HepG2 (cell line): ENCODE results near the gene GRIN3B. TPM values are rescaled to one million over a fixed set of nuclear protein-coding genes. Genes with fewer than 3 reads are reported as not detected.

Experiments
- AGO2 ChIP-seq: fragments of 200-400 bp; formaldehyde crosslinking; optimal IDR thresholded peaks from 2 replicates; pipeline ENCODE3; 2017; ENCODE audit warnings: mild to moderate bottlenecking, low read depth, low read length, moderate library complexity
- FOXP1 ChIP-seq, 2 experiments: fragments of 450-650 bp in 1 of 2; IDR thresholded peaks; 2 replicates each; pipeline ENCODE4 v1.6.1; 2017 to 2018; ENCODE audit warnings: antibody characterized with exemption in 1 of 2
- HOXA5 ChIP-seq: sonication (generic); formaldehyde crosslinking; IDR thresholded peaks from 2 replicates; pipeline ENCODE4 v1.4.0; 2020; ENCODE audit warnings: missing genetic modification reagents
- MYNN ChIP-seq: sonication (generic); formaldehyde crosslinking; IDR thresholded peaks from 2 replicates; pipeline ENCODE4 v1.4.0; 2020; ENCODE audit warnings: mild to moderate bottlenecking, low read depth, missing genetic modification reagents
- RELA ChIP-seq: sonication (generic); formaldehyde crosslinking; IDR thresholded peaks from 2 replicates; pipeline ENCODE4 v1.4.0; 2020; ENCODE audit warnings: missing genetic modification reagents
- SMYD3 ChIP-seq: sonication (generic); formaldehyde crosslinking; IDR thresholded peaks from 2 replicates; pipeline ENCODE4 v1.8.1; 2023; ENCODE audit warnings: mild to moderate bottlenecking, missing genetic modification reagents
- SP4 ChIP-seq: sonication (generic); formaldehyde crosslinking; IDR thresholded peaks from 2 replicates; pipeline ENCODE4 v1.8.1; 2023; ENCODE audit warnings: mild to moderate bottlenecking, missing genetic modification reagents
- ZEB1 ChIP-seq: IDR thresholded peaks from 2 replicates; pipeline ENCODE4 v1.6.1; 2012; ENCODE audit warnings: mild to moderate bottlenecking, low read depth, inconsistent platforms; ENCODE audit not compliant: insufficient replicate concordance
- ZFP82 ChIP-seq: sonication (generic); formaldehyde crosslinking; IDR thresholded peaks from 2 replicates; pipeline ENCODE4 v1.5.1; 2020; ENCODE audit warnings: mild to moderate bottlenecking, missing genetic modification reagents, borderline replicate concordance
- ZNF20 ChIP-seq: sonication (generic); formaldehyde crosslinking; IDR thresholded peaks from 2 replicates; pipeline ENCODE4 v1.4.0; 2020; ENCODE audit warnings: mild to moderate bottlenecking, moderate library complexity, missing genetic modification reagents
- ZNF333 ChIP-seq: sonication (generic); formaldehyde crosslinking; IDR thresholded peaks from 2 replicates; pipeline ENCODE4 v1.4.0; 2020; ENCODE audit warnings: mild to moderate bottlenecking, missing genetic modification reagents, borderline replicate concordance
- ZNF530 ChIP-seq: sonication (generic); formaldehyde crosslinking; IDR thresholded peaks from 2 replicates; pipeline ENCODE4 v1.5.0; 2020; ENCODE audit warnings: low read depth, mild to moderate bottlenecking, missing genetic modification reagents
- ZNF768 ChIP-seq: sonication (generic); formaldehyde crosslinking; IDR thresholded peaks from 2 replicates; pipeline ENCODE4 v1.4.0; 2020; ENCODE audit warnings: missing genetic modification reagents
- polyA plus RNA-seq, 8 experiments: library from polyadenylated mRNA; depleted of rRNA in 3 of 8; stranded (reverse) in 7 of 8; unstranded in 1 of 8; fragments of >200 nt; fragmentation: Illumina TruSeq in 4 of 8; extraction: Trizol in 4 of 8; gene quantifications; 2 replicates each; pipeline versions ENCODE4 v1.2.1 to v1.2.3, GENCODE V29; 2011 to 2016; ENCODE audit warnings: low read depth in 4 of 8, missing spikeins in 1 of 8, mixed read lengths in 1 of 8; ENCODE audit not compliant: insufficient read depth in 1 of 8
- total RNA-seq, 5 experiments: library from RNA; depleted of rRNA; stranded (reverse); fragments of >200 nt; fragmentation: Illumina TruSeq; extraction: Trizol; gene quantifications; 2 replicates each; pipeline ENCODE4 v1.2.3, GENCODE V29; 2016; ENCODE audit warnings: low read depth in 1 of 5
- TF ChIP-seq, protein P1 (sequence below): sonication (generic); formaldehyde crosslinking; IDR thresholded peaks from 2 replicates; pipeline ENCODE4 v1.5.0; 2020; ENCODE audit warnings: mild to moderate bottlenecking, missing genetic modification reagents, borderline replicate concordance
- TF ChIP-seq, protein P2 (sequence below): sonication (generic); formaldehyde crosslinking; IDR thresholded peaks from 2 replicates; pipeline ENCODE4 v1.9.0; 2022; ENCODE audit warnings: low read depth, missing genetic modification reagents
- TF ChIP-seq, protein P3 (sequence below): sonication (generic); formaldehyde crosslinking; IDR thresholded peaks from 2 replicates; pipeline ENCODE4 v1.8.1; 2023; ENCODE audit warnings: missing genetic modification reagents, inconsistent platforms, borderline replicate concordance
- TF ChIP-seq, protein P4 (sequence below): sonication (generic); formaldehyde crosslinking; IDR thresholded peaks from 2 replicates; pipeline ENCODE4 v1.4.0; 2020; ENCODE audit warnings: missing genetic modification reagents

GRIN3B gene
- total and polyA plus RNA-seq, 2 of the 13 experiments (the other 11 are each of a cell fraction or from before 2014, with no cell fraction given): 0.07 to 0.20 TPM

DNA sequence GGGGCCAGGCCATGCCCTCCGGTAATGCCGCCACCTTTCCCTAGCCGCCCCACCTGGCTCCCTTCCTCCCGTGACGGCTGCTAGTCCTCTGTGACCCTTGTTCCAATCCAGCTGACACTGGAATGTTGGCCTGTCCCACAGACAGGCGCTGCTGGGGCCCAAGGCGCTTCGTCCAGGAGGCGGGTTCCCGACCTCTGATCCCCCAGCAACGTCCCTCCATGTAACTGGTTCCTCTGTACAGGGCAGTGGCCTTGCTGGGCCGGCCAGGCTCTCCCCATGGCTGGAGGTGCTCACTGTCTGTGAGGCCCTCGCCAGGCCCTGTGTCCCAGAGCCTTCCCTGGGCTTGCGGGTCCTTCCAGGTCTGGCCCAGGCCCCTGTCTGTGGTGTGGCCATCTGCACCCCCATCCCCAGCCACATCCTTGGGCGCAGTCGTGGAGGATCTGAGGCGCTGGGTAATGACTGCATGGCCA is 6.8 kb upstream of the GRIN3B start (continued):
- no peak for TF ChIP-seq MYNN
- no peak for TF ChIP-seq RELA
- no peak for TF ChIP-seq ZFP82 (CRISPR knock-in tag)
- TF ChIP-seq, protein P1, sequence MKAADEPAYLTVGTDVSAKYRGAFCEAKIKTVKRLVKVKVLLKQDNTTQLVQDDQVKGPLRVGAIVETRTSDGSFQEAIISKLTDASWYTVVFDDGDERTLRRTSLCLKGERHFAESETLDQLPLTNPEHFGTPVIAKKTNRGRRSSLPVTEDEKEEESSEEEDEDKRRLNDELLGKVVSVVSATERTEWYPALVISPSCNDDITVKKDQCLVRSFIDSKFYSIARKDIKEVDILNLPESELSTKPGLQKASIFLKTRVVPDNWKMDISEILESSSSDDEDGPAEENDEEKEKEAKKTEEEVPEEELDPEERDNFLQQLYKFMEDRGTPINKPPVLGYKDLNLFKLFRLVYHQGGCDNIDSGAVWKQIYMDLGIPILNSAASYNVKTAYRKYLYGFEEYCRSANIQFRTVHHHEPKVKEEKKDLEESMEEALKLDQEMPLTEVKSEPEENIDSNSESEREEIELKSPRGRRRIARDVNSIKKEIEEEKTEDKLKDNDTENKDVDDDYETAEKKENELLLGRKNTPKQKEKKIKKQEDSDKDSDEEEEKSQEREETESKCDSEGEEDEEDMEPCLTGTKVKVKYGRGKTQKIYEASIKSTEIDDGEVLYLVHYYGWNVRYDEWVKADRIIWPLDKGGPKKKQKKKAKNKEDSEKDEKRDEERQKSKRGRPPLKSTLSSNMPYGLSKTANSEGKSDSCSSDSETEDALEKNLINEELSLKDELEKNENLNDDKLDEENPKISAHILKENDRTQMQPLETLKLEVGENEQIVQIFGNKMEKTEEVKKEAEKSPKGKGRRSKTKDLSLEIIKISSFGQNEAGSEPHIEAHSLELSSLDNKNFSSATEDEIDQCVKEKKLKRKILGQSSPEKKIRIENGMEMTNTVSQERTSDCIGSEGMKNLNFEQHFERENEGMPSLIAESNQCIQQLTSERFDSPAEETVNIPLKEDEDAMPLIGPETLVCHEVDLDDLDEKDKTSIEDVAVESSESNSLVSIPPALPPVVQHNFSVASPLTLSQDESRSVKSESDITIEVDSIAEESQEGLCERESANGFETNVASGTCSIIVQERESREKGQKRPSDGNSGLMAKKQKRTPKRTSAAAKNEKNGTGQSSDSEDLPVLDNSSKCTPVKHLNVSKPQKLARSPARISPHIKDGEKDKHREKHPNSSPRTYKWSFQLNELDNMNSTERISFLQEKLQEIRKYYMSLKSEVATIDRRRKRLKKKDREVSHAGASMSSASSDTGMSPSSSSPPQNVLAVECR (CRISPR knock-in tag): peak; percentile 80
- no peak for TF ChIP-seq ZNF530 (CRISPR knock-in tag)
- TF ChIP-seq, protein P2, sequence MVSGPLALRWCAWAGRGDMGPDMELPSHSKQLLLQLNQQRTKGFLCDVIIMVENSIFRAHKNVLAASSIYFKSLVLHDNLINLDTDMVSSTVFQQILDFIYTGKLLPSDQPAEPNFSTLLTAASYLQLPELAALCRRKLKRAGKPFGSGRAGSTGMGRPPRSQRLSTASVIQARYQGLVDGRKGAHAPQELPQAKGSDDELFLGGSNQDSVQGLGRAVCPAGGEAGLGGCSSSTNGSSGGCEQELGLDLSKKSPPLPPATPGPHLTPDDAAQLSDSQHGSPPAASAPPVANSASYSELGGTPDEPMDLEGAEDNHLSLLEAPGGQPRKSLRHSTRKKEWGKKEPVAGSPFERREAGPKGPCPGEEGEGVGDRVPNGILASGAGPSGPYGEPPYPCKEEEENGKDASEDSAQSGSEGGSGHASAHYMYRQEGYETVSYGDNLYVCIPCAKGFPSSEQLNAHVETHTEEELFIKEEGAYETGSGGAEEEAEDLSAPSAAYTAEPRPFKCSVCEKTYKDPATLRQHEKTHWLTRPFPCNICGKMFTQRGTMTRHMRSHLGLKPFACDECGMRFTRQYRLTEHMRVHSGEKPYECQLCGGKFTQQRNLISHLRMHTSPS (CRISPR knock-in tag): no peak
- TF ChIP-seq, protein P3, sequence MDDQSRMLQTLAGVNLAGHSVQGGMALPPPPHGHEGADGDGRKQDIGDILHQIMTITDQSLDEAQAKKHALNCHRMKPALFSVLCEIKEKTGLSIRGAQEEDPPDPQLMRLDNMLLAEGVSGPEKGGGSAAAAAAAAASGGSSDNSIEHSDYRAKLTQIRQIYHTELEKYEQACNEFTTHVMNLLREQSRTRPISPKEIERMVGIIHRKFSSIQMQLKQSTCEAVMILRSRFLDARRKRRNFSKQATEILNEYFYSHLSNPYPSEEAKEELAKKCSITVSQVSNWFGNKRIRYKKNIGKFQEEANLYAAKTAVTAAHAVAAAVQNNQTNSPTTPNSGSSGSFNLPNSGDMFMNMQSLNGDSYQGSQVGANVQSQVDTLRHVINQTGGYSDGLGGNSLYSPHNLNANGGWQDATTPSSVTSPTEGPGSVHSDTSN (CRISPR knock-in tag): no peak
- no peak for TF ChIP-seq HOXA5 (CRISPR knock-in tag)
- TF ChIP-seq FOXP1 (IDR thresholded peaks at IDR 0.05): no peak
- TF ChIP-seq FOXP1 (CRISPR knock-in tag; IDR thresholded peaks at IDR 0.05): no peak
- TF ChIP-seq ZEB1: peak; percentile 60
- TF ChIP-seq AGO2: no peak
- TF ChIP-seq, protein P4, sequence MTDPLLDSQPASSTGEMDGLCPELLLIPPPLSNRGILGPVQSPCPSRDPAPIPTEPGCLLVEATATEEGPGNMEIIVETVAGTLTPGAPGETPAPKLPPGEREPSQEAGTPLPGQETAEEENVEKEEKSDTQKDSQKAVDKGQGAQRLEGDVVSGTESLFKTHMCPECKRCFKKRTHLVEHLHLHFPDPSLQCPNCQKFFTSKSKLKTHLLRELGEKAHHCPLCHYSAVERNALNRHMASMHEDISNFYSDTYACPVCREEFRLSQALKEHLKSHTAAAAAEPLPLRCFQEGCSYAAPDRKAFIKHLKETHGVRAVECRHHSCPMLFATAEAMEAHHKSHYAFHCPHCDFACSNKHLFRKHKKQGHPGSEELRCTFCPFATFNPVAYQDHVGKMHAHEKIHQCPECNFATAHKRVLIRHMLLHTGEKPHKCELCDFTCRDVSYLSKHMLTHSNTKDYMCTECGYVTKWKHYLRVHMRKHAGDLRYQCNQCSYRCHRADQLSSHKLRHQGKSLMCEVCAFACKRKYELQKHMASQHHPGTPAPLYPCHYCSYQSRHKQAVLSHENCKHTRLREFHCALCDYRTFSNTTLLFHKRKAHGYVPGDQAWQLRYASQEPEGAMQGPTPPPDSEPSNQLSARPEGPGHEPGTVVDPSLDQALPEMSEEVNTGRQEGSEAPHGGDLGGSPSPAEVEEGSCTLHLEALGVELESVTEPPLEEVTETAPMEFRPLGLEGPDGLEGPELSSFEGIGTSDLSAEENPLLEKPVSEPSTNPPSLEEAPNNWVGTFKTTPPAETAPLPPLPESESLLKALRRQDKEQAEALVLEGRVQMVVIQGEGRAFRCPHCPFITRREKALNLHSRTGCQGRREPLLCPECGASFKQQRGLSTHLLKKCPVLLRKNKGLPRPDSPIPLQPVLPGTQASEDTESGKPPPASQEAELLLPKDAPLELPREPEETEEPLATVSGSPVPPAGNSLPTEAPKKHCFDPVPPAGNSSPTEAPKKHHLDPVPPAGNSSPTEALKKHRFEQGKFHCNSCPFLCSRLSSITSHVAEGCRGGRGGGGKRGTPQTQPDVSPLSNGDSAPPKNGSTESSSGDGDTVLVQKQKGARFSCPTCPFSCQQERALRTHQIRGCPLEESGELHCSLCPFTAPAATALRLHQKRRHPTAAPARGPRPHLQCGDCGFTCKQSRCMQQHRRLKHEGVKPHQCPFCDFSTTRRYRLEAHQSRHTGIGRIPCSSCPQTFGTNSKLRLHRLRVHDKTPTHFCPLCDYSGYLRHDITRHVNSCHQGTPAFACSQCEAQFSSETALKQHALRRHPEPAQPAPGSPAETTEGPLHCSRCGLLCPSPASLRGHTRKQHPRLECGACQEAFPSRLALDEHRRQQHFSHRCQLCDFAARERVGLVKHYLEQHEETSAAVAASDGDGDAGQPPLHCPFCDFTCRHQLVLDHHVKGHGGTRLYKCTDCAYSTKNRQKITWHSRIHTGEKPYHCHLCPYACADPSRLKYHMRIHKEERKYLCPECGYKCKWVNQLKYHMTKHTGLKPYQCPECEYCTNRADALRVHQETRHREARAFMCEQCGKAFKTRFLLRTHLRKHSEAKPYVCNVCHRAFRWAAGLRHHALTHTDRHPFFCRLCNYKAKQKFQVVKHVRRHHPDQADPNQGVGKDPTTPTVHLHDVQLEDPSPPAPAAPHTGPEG (CRISPR knock-in tag): no peak
- TF ChIP-seq SMYD3 (CRISPR knock-in tag): no peak
- TF ChIP-seq ZNF333 (CRISPR knock-in tag): no peak
- no peak for TF ChIP-seq ZNF768
- no peak for TF ChIP-seq ZNF20
- 0 out of 2 replicates have a peak, but pooled peaks have one; percentile 21 for TF ChIP-seq SP4 (CRISPR knock-in tag)
